ENCODE data around the gene AATK. TPM values are rescaled to one million over a fixed set of nuclear protein-coding genes. Genes with fewer than 3 reads are reported as not detected.
"Not testable (repeated sequence)": the region's sequence is repeated elsewhere in the genome, so short reads cannot be mapped to it uniquely, and the experiment has no call there.

Gene AATK
- total and polyA plus RNA-seq, 4 experiments from 2014 or later, result 0.09 to 2.1 (median 0.77) TPM

DNA sequence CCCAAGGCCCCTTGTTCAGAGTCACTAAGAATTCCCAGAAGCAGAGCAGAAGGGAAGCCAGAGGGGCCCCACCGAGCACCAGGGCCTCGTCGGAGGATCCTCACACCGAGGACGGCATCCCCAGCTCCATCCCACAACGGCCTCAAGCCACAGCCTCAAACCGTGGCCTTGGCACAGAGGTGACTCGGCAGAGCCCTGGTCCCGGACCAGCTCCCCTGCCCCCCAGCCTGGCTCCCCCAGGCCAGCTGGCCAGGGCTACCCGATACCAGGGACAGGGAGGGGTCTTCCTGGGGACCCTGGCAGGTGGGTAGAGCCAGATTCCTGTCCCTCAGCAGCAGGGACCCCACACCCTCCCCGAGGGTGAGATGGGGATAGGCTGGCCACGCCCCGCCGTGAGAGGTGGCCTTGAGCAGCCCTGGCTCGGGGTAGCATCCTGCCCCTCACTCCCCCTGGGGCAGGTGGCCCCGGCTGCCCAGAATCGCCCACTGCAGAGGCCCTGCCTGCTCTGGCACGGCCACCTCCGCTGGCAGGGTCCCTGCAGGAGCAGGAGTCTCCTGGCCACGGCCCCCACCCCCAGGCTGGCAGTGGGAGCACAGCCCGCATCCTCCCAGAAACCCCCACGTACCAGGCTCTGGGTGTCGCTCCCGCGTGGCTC, 6.3 kb downstream of the AATK start:
- CTCF ChIA-PET (ENCODE audit: partially characterized antibody), result no interaction called here
- Mint-ChIP-seq H3K4me3 (no peak overlapping the region), H3K9me3 (no peaks in the 10 kb centered on the region), H3K27ac (no peak overlapping the region), H3K27me3 (peaks cover 10 to 12% of the 10 kb centered on the region in 2 donors), H3K36me3 (no peaks in the 10 kb centered on the region), H3K4me1 (peaks cover 0 to 1% (median 0%) of the 10 kb centered on the region in 4 donors)
- Histone ChIP-seq H3K9me3 (ENCODE audit: control insufficient read depth in 1 of 2, low read length in 2 of 2) (no peaks in the 10 kb centered on the region), H3K27me3 (ENCODE audit: insufficient read depth, low read length) (peaks cover 3% of the 10 kb centered on the region), H3K36me3 (ENCODE audit: insufficient read depth, low read length) (no peaks in the 10 kb centered on the region), H3K4me3 (ENCODE audit: low read length in 2 of 2) (no peak overlapping the region), H3K27ac (ENCODE audit: low read depth, low read length) (no peak overlapping the region), H3K4me1 (ENCODE audit: insufficient read depth, low read length) (no peaks in the 10 kb centered on the region)
- POLR2A ChIA-PET (ENCODE audit: partially characterized antibody), result no interaction called here
- intact Hi-C loops (cut with micrococcal nuclease), result no loop called here
- peak in 1 of 5 donors; percentile 28 for DNase-seq

DNA sequence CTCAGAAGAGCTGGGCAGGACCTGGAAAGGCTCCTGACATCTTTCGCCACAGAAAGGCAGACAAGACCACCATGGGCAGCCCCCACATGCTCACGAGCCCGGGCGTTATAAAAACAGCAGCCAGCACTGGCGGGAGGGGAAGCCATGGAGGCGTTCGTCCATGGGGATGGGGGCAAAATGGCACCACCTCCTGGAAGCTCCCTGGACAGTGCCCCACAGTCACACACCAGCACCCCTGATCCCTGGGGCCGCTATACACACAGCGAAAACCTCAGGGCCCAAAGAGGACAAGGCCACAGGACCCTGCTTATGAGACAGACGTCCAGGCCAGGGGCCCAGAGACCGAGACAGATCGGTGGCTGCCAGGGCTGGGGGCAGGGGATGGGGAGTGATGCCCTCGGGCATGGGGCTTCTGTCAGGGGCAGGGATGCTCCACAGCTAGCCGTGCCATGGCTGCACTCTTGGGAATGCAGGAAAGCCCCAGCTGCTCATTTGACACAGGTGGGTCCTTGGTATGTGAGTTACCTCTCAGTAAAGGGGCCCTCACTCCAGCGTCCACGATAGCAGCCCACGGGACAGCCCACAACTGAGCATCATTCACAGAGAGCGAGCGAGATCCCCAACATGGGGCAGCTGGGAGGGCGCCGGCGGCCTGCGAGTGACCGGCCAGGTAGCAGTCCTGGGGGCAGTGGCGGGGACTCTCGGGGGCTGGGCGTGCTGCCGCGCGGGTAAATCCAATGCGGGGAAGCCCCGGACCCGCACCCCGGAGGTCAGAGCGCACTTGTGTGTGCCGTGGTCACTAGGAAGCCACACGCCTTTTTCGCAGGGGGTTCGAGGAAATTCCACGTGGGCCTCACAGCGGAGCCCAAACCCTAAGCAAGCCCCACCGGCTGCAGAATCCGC, 7.1 kb downstream of the AATK start:
- peaks cover 0 to 1% (median 0%) of the 10 kb centered on the region in 4 donors for H3K4me1 Mint-ChIP-seq

GRCh38 chr17:81157848-81158687, 8.0 kb downstream of the AATK start:
- Mint-ChIP-seq H3K27me3 (peaks cover 6 to 7% of the 10 kb centered on the region in 2 donors), H3K27ac (no peak overlapping the region), H3K9me3 (no peaks in the 10 kb centered on the region), H3K4me3 (no peak overlapping the region), H3K36me3 (no peaks in the 10 kb centered on the region), H3K4me1 (peaks cover 0 to 6% (median 3%) of the 10 kb centered on the region in 4 donors)
- no peak for DNase-seq
- no peak overlapping the region for H3K27ac ChIP-seq (ENCODE audit: low read depth, low read length)
- POLR2A ChIA-PET (ENCODE audit: partially characterized antibody), result no interaction called here
- no peaks in the 10 kb centered on the region for H3K36me3 ChIP-seq (ENCODE audit: insufficient read depth, low read length)
- intact Hi-C loops (cut with micrococcal nuclease), result no loop called here
- H3K4me3 ChIP-seq (ENCODE audit: low read length in 2 of 2), result no peak overlapping the region
- no peaks in the 10 kb centered on the region for H3K9me3 ChIP-seq (ENCODE audit: control insufficient read depth in 1 of 2, low read length in 2 of 2)
- CTCF ChIA-PET (ENCODE audit: partially characterized antibody), result no interaction called here
- H3K4me1 ChIP-seq (ENCODE audit: insufficient read depth, low read length), result no peaks in the 10 kb centered on the region
- H3K27me3 ChIP-seq (ENCODE audit: insufficient read depth, low read length), result peaks cover 3% of the 10 kb centered on the region

More for the DNA sequence above, 7.1 kb downstream of the AATK start:
- no peak overlapping the region for H3K4me3 ChIP-seq (ENCODE audit: low read length in 2 of 2)
- Mint-ChIP-seq H3K4me3 (no peak overlapping the region), H3K27ac (no peak overlapping the region), H3K27me3 (peaks cover 7 to 8% of the 10 kb centered on the region in 2 donors), H3K9me3 (no peaks in the 10 kb centered on the region), H3K36me3 (no peaks in the 10 kb centered on the region)
- ChIA-PET CTCF (ENCODE audit: partially characterized antibody) (no interaction called here), POLR2A (ENCODE audit: partially characterized antibody) (no interaction called here)
- no peaks in the 10 kb centered on the region for H3K4me1 ChIP-seq (ENCODE audit: insufficient read depth, low read length)
- intact Hi-C loops (cut with micrococcal nuclease), result no loop called here
- H3K27ac ChIP-seq (ENCODE audit: low read depth, low read length), result no peak overlapping the region
- no peaks in the 10 kb centered on the region for H3K9me3 ChIP-seq (ENCODE audit: control insufficient read depth in 1 of 2, low read length in 2 of 2)
- no peak for DNase-seq
- peaks cover 3% of the 10 kb centered on the region for H3K27me3 ChIP-seq (ENCODE audit: insufficient read depth, low read length)
- no peaks in the 10 kb centered on the region for H3K36me3 ChIP-seq (ENCODE audit: insufficient read depth, low read length)

DNA sequence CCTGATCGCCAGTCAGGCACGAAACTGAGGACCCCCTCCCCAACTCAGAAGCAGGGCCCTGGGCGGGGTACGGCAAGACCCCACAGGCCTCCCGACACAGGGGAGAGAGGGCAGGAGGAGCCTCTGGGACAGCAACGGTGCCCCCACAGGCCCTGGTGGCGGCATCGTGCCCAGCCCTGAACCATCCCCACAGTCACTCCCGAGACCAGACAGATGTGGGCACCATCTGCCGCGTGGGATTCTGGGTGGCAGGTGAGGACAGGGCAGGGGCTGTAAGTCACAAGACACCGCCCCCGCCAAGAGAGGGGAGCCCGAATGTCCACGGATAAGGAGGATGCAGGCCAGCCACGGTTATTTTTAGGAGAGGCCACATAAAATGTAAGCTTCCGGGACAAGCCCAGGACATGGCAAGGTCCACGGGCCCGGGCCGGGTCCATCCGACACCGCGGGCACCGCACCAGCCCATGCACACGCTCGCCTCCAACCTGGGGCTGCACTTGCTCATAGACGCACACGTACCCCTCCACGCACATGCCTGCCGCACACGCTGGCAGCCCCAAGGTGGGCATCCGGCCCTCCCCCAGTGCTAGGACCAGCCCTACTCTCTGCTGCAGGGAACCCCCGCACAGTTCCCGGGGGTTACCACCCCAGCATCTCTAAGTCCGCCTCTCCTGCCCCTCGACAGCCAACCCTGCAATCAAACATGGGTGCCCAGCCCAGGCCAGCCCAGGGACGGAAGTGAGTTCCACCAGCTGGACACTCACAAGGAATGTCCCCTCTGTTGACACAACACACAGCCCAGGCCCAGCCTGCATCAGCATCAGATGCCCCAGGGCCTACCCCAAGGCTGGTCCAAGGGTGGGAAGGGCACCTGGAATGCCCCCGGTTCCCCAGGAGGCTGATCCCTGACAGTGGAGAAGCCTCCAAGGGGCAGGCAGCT, 8.9 kb downstream of the AATK start:
- H3K9me3 Mint-ChIP-seq, result no peaks in the 10 kb centered on the region
- H3K27ac Mint-ChIP-seq, result no peak overlapping the region
- DNase-seq, result no peak
- no peak overlapping the region for H3K4me3 ChIP-seq (ENCODE audit: low read length in 2 of 2)
- H3K4me3 Mint-ChIP-seq, result no peak overlapping the region
- ChIA-PET POLR2A (ENCODE audit: partially characterized antibody) (no interaction called here), CTCF (ENCODE audit: partially characterized antibody) (no interaction called here)
- no peaks in the 10 kb centered on the region for H3K9me3 ChIP-seq (ENCODE audit: control insufficient read depth in 1 of 2, low read length in 2 of 2)
- no peaks in the 10 kb centered on the region for H3K36me3 ChIP-seq (ENCODE audit: insufficient read depth, low read length)
- intact Hi-C loops (cut with micrococcal nuclease), result no loop called here
- no peak overlapping the region for H3K27ac ChIP-seq (ENCODE audit: low read depth, low read length)
- H3K4me1 Mint-ChIP-seq, result peaks cover 0 to 8% (median 4%) of the 10 kb centered on the region in 4 donors
- no peaks in the 10 kb centered on the region for H3K36me3 Mint-ChIP-seq
- H3K27me3 ChIP-seq (ENCODE audit: insufficient read depth, low read length), result peaks cover 3% of the 10 kb centered on the region
- peaks cover 3 to 7% of the 10 kb centered on the region in 2 donors for H3K27me3 Mint-ChIP-seq
- H3K4me1 ChIP-seq (ENCODE audit: insufficient read depth, low read length), result no peaks in the 10 kb centered on the region

- no peak overlapping the region for H3K27ac ChIP-seq (ENCODE audit: low read depth, low read length)
- Mint-ChIP-seq H3K36me3 (no peaks in the 10 kb centered on the region), H3K27ac (no peak overlapping the region), H3K4me1 (peaks cover 0 to 8% (median 3%) of the 10 kb centered on the region in 4 donors), H3K9me3 (no peaks in the 10 kb centered on the region), H3K4me3 (no peak overlapping the region), H3K27me3 (peaks cover 2 to 7% of the 10 kb centered on the region in 2 donors)
- peak in 1 of 5 donors; percentile 8 for DNase-seq
- intact Hi-C loops (cut with micrococcal nuclease), result no loop called here
- POLR2A ChIA-PET (ENCODE audit: partially characterized antibody), result no interaction called here
- CTCF ChIA-PET (ENCODE audit: partially characterized antibody), result no interaction called here
- H3K27me3 ChIP-seq (ENCODE audit: insufficient read depth, low read length), result no peaks in the 10 kb centered on the region
- H3K4me3 ChIP-seq (ENCODE audit: low read length in 2 of 2), result no peak overlapping the region
- no peaks in the 10 kb centered on the region for H3K9me3 ChIP-seq (ENCODE audit: control insufficient read depth in 1 of 2, low read length in 2 of 2)
- H3K36me3 ChIP-seq (ENCODE audit: insufficient read depth, low read length), result no peaks in the 10 kb centered on the region
- no peaks in the 10 kb centered on the region for H3K4me1 ChIP-seq (ENCODE audit: insufficient read depth, low read length)
Observed at GRCh38 chr17:81154961-81155360, 11.1 kb downstream of the AATK start.

GRCh38 chr17:81154016-81154415, 12.0 kb downstream of the AATK start:
- H3K4me3 Mint-ChIP-seq; H3K27ac ChIP-seq (ENCODE audit: low read depth, low read length); intact Hi-C loops (cut with micrococcal nuclease); H3K36me3 ChIP-seq (ENCODE audit: insufficient read depth, low read length); H3K36me3 Mint-ChIP-seq; H3K4me1 ChIP-seq (ENCODE audit: insufficient read depth, low read length); H3K27me3 ChIP-seq (ENCODE audit: insufficient read depth, low read length); H3K9me3 ChIP-seq (ENCODE audit: control insufficient read depth in 1 of 2, low read length in 2 of 2); H3K27me3 Mint-ChIP-seq; H3K4me3 ChIP-seq (ENCODE audit: low read length in 2 of 2); H3K4me1 Mint-ChIP-seq; H3K9me3 Mint-ChIP-seq; POLR2A ChIA-PET (ENCODE audit: partially characterized antibody); CTCF ChIA-PET (ENCODE audit: partially characterized antibody); DNase-seq: not testable (repeated sequence)
- H3K27ac Mint-ChIP-seq, result peak overlapping the region in 3 of 7 donors; percentile 74 to 90 (median 86)
